GM12878 (cell line): ENCODE measurements around the gene MAP4. TPM values are rescaled to one million over a fixed set of nuclear protein-coding genes. Genes with fewer than 3 reads are reported as not detected.
A peak's percentile ranks its signal among the peaks of the same experiment; 100 is the strongest.

Experiments used
- ASH2L ChIP-seq: fragments of 300-600, 200-600 bp; sonication (generic); IDR thresholded peaks from 2 replicates; pipeline ENCODE4 v1.6.1; 2017; ENCODE audit warnings: low read depth, mild to moderate bottlenecking, borderline replicate concordance
- BACH1 ChIP-seq: fragments of 450-650 bp; IDR thresholded peaks from 2 replicates; pipeline ENCODE4 v1.6.1; 2017; ENCODE audit warnings: mild to moderate bottlenecking, borderline replicate concordance
- BMI1 ChIP-seq: fragments of 450-650 bp; IDR thresholded peaks from 2 replicates; pipeline ENCODE4 v1.6.1; 2016; ENCODE audit warnings: mild to moderate bottlenecking, moderate library complexity, borderline replicate concordance
- CHD4 ChIP-seq: fragments of 200-600 bp; sonication (generic); IDR thresholded peaks from 2 replicates; pipeline ENCODE4 v1.6.1; 2016; ENCODE audit warnings: mild to moderate bottlenecking
- CREM ChIP-seq: IDR thresholded peaks from 2 replicates; pipeline ENCODE4 v1.6.1; 2014; ENCODE audit warnings: antibody characterized with exemption, low read depth
- E4F1 ChIP-seq: fragments of 450-650 bp; IDR thresholded peaks from 2 replicates; pipeline ENCODE4 v1.6.1; 2018; ENCODE audit warnings: borderline replicate concordance, mild to moderate bottlenecking; ENCODE audit not compliant: partially characterized antibody
- EP300 ChIP-seq, 2 experiments: fragments of 150-350 bp in 1 of 2; IDR thresholded peaks; 2 replicates each; pipeline ENCODE4 v1.6.1; 2011 to 2012; ENCODE audit warnings: low read depth in 2 of 2, low read length in 2 of 2, borderline replicate concordance in 1 of 2, improper control_type of control experiment in 1 of 2, inconsistent platforms in 1 of 2; ENCODE audit not compliant: control insufficient read depth in 1 of 2
- JUND ChIP-seq: IDR thresholded peaks from 2 replicates; pipeline ENCODE4 v1.6.1; 2012; ENCODE audit warnings: low read depth, mild to moderate bottlenecking, low read length, improper control_type of control experiment, moderate library complexity
- MEF2B ChIP-seq: fragments of 450-650 bp; IDR thresholded peaks from 2 replicates; pipeline ENCODE4 v1.6.1; 2018; ENCODE audit warnings: mild to moderate bottlenecking, moderate library complexity; ENCODE audit not compliant: partially characterized antibody, poor library complexity, severe bottlenecking
- NFYB ChIP-seq: IDR thresholded peaks from 2 replicates; pipeline ENCODE4 v1.6.1; 2011; ENCODE audit warnings: low read depth, mild to moderate bottlenecking, low read length, improper control_type of control experiment, moderate library complexity; ENCODE audit not compliant: insufficient read depth
- SIX5 ChIP-seq: IDR thresholded peaks from 2 replicates; pipeline ENCODE4 v1.6.1; 2011; ENCODE audit warnings: mild to moderate bottlenecking, low read depth, low read length, moderate library complexity; ENCODE audit not compliant: severe bottlenecking
- TBL1XR1 ChIP-seq: IDR thresholded peaks from 2 replicates; pipeline ENCODE4 v1.6.1; 2012; ENCODE audit warnings: low read depth, low read length, improper control_type of control experiment
- YY1 ChIP-seq: IDR thresholded peaks from 2 replicates; pipeline ENCODE4 v1.6.1; 2011; ENCODE audit warnings: low read depth, mild to moderate bottlenecking, low read length
- ZNF207 ChIP-seq: fragments of 450-650 bp; IDR thresholded peaks from 2 replicates; pipeline ENCODE4 v1.6.1; 2014; ENCODE audit warnings: antibody characterized with exemption, mild to moderate bottlenecking, borderline replicate concordance
- polyA plus RNA-seq, 11 experiments: library from polyadenylated mRNA; depleted of rRNA in 4 of 11; unstranded in 6 of 11; stranded (reverse) in 5 of 11; fragments of >200 nt; fragmentation: Nextera tagmentation in 4 of 11; fragmentation: Illumina TruSeq in 1 of 11; extraction: Ambion mirVana in 4 of 11; extraction: Trizol in 1 of 11; gene quantifications; 1 replicate in 1 of 11; 2 replicates in 10 of 11; pipeline versions ENCODE4 v1.2.1 to v1.2.3, GENCODE V29; 2011 to 2016; ENCODE audit warnings: inconsistent platforms in 2 of 11, missing spikeins in 2 of 11, low read depth in 1 of 11
- total RNA-seq, 4 experiments: library from RNA; depleted of rRNA in 3 of 4; stranded (reverse); fragments of >200 nt in 3 of 4; fragmentation: Illumina TruSeq in 1 of 4; extraction: Trizol in 1 of 4; gene quantifications; 2 replicates each; pipeline versions ENCODE4 v1.2.1 to v1.2.3, GENCODE V29; 2013 to 2021
- TF ChIP-seq, protein P1 (sequence below): fragments of 450-650 bp; IDR thresholded peaks from 2 replicates; pipeline ENCODE4 v1.6.1; 2017; ENCODE audit warnings: antibody characterized with exemption, mild to moderate bottlenecking, moderate library complexity
- TF ChIP-seq, protein P2 (sequence below): IDR thresholded peaks from 2 replicates; pipeline ENCODE4 v1.6.1; 2011; ENCODE audit warnings: low read depth, mild to moderate bottlenecking, low read length, moderate library complexity, borderline replicate concordance; ENCODE audit errors: extremely low read depth
- TF ChIP-seq, protein P3 (sequence below): fragments of 150-350 bp; IDR thresholded peaks from 2 replicates; pipeline ENCODE4 v1.6.1; 2016; ENCODE audit warnings: low read depth, low read length
- TF ChIP-seq, protein P4 (sequence below): IDR thresholded peaks from 2 replicates; pipeline ENCODE4 v1.6.1; 2012; ENCODE audit warnings: low read depth, low read length, improper control_type of control experiment

The MAP4 gene
- total and polyA plus RNA-seq, 10 of the 15 experiments (the other 5 are each of a cell fraction or from before 2014, with no cell fraction given) = 22.2 to 145 (median 47.2) TPM

DNA sequence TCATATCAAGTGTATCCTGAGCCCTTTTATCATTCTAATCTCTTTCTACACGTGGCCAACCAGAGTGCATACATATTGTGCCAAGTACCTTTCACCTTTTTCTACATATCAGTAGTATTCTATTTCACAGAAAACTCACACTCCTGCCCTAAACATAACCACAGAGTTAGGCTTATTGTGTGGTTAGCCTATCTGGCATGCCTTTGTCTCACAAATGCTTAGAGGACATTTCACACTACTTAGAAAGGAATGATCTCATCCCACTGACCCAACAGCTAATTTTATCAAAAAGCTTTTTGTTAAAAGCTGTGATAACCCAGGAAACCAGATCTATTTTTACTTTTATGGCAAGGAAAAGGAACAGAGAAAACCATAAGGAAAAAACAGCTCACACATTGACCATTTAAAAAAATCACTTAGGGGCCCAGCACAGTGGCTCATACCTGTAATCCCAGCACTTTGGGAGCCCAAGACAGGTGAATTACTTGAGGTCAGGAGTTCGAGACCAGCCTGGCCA is 17.8 kb upstream of the MAP4 start (continued):
- TF ChIP-seq, protein P1, sequence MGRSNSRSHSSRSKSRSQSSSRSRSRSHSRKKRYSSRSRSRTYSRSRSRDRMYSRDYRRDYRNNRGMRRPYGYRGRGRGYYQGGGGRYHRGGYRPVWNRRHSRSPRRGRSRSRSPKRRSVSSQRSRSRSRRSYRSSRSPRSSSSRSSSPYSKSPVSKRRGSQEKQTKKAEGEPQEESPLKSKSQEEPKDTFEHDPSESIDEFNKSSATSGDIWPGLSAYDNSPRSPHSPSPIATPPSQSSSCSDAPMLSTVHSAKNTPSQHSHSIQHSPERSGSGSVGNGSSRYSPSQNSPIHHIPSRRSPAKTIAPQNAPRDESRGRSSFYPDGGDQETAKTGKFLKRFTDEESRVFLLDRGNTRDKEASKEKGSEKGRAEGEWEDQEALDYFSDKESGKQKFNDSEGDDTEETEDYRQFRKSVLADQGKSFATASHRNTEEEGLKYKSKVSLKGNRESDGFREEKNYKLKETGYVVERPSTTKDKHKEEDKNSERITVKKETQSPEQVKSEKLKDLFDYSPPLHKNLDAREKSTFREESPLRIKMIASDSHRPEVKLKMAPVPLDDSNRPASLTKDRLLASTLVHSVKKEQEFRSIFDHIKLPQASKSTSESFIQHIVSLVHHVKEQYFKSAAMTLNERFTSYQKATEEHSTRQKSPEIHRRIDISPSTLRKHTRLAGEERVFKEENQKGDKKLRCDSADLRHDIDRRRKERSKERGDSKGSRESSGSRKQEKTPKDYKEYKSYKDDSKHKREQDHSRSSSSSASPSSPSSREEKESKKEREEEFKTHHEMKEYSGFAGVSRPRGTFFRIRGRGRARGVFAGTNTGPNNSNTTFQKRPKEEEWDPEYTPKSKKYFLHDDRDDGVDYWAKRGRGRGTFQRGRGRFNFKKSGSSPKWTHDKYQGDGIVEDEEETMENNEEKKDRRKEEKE = no peak
- TF ChIP-seq, protein P2, sequence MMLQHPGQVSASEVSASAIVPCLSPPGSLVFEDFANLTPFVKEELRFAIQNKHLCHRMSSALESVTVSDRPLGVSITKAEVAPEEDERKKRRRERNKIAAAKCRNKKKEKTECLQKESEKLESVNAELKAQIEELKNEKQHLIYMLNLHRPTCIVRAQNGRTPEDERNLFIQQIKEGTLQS = no peak
- TF ChIP-seq E4F1 (no peak), BMI1 (no peak; the same call in 1 of the 2 replicates), MEF2B (peak; percentile 74), CHD4 (no peak), BACH1 (no peak), NFYB (no peak), CREM (no peak), ASH2L (no peak), TBL1XR1 (no peak), EP300 (IDR thresholded peaks at IDR 0.05; ENCODE audit: borderline replicate concordance in 1 of 2, control insufficient read depth in 1 of 2, low read depth in 2 of 2, low read length in 2 of 2) (0 out of 4 replicates have a peak, but pooled peaks of 1 of the 2 experiments have one; percentile 18), ZNF207 (no peak), YY1 (no peak), SIX5 (no peak), JUND (no peak)
- TF ChIP-seq, protein P3, sequence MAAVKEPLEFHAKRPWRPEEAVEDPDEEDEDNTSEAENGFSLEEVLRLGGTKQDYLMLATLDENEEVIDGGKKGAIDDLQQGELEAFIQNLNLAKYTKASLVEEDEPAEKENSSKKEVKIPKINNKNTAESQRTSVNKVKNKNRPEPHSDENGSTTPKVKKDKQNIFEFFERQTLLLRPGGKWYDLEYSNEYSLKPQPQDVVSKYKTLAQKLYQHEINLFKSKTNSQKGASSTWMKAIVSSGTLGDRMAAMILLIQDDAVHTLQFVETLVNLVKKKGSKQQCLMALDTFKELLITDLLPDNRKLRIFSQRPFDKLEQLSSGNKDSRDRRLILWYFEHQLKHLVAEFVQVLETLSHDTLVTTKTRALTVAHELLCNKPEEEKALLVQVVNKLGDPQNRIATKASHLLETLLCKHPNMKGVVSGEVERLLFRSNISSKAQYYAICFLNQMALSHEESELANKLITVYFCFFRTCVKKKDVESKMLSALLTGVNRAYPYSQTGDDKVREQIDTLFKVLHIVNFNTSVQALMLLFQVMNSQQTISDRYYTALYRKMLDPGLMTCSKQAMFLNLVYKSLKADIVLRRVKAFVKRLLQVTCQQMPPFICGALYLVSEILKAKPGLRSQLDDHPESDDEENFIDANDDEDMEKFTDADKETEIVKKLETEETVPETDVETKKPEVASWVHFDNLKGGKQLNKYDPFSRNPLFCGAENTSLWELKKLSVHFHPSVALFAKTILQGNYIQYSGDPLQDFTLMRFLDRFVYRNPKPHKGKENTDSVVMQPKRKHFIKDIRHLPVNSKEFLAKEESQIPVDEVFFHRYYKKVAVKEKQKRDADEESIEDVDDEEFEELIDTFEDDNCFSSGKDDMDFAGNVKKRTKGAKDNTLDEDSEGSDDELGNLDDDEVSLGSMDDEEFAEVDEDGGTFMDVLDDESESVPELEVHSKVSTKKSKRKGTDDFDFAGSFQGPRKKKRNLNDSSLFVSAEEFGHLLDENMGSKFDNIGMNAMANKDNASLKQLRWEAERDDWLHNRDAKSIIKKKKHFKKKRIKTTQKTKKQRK = no peak
- TF ChIP-seq, protein P4, sequence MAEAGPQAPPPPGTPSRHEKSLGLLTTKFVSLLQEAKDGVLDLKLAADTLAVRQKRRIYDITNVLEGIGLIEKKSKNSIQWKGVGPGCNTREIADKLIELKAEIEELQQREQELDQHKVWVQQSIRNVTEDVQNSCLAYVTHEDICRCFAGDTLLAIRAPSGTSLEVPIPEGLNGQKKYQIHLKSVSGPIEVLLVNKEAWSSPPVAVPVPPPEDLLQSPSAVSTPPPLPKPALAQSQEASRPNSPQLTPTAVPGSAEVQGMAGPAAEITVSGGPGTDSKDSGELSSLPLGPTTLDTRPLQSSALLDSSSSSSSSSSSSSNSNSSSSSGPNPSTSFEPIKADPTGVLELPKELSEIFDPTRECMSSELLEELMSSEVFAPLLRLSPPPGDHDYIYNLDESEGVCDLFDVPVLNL = no peak
